GM18868 (cell line): ENCODE results near the gene RAD9A.

Source experiments
- ATAC-seq: cut with Tn5 transposase; IDR thresholded peaks from one replicate; pipeline ENCODE4 v1.9.1; 2021; ENCODE audit warnings: mild to moderate bottlenecking, moderate library complexity; ENCODE audit not compliant: unreplicated experiment

RAD9A gene

DNA sequence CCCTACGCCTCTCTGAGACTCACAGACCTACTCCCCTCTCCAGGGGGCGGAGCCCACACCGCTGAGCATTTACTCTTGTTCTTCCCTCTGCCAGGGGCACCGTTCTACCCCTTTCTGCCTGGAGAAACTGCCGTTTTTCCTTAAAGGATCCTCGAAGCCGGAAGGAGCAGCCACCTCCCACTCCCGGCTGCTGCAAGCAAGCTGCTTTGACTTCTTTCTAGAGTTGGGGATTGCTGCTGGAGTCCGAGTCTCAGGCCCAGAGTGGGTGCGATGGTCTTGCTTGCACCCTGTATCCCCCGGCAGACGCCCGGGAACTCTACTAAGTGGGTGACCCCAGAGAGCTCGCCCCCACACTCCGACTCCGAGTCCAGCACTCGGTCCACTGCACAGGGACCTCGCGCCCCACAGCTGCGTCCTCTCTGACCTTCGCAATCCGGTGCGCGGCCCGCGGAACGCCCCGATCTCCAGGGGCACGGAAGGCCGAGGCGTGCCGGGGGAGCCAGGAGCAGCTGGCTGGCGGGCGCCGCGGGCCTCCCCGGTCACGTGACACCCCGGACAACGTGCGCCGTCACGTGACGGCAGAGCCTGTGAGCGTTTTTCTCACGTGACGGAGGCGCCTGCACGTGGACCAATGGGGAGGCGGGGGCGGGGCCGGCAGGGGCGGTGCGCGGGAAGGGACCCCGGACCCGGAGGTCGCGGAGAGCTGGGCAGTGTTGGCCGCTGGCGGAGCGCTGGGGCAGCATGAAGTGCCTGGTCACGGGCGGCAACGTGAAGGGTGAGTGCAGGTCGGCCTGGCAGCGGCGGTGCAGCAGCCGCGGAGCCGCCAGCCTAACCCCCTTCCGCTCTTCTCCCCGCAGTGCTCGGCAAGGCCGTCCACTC, at the start of gene RAD9A:
Gene RAD9A, plus strand, starts transcription at position 683 of the 879 bp plus-strand sequence. Its CDS starts 59 bp downstream, at position 742.
- peak; percentile 62 for ATAC-seq

DNA sequence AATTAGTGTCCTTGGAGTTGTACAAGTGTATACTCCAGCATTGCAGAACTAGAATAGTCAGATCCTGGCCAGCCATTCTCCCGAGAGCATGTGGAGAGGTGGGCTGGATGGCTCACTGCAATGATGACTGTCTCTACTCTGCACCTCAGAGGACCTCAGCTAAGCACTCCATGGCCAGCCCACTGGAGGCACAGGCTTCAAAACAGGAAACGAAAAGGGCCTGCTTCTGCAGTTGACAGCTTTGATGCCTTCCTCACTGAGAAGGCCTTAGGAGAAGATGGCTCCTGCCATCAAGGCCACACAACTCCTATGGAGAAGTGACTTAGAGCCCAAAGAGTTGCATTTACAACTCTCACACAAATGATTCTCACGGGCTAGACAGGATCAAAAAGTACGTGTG, 47.5 kb upstream of the RAD9A start:
- no peak for ATAC-seq

DNA sequence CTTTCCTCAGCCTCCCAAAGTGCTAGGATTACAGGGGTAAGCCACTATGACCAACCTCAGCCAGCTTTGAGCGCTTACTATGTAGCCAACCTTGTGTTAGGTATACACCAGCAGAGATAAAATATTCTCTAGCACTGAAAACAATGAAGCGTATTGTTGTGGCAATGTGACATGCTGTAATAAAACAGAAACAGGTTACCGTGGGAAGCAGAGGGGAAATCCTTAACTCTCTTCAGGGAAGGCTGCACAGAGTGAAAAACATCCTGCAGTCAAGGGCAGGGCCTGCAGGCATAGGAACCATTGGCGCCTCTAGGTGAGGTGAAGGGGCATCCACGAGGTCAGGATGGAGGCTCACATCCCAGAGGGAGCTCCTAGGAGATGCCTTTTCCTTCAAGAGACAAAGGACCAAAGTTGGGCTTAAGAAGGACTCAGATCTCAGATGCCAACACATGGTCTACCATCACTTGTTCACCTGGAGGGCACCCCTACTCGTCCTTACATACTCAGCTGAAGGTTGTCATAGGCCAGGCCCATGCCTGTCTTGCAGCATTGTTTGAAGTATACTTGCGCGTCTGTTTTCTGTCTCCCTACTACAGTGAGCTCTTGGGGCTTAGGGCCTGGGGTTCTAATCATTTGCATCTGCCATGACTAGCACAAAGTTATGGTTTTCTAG, 46.4 kb upstream of the RAD9A start:
- no peak for ATAC-seq

DNA sequence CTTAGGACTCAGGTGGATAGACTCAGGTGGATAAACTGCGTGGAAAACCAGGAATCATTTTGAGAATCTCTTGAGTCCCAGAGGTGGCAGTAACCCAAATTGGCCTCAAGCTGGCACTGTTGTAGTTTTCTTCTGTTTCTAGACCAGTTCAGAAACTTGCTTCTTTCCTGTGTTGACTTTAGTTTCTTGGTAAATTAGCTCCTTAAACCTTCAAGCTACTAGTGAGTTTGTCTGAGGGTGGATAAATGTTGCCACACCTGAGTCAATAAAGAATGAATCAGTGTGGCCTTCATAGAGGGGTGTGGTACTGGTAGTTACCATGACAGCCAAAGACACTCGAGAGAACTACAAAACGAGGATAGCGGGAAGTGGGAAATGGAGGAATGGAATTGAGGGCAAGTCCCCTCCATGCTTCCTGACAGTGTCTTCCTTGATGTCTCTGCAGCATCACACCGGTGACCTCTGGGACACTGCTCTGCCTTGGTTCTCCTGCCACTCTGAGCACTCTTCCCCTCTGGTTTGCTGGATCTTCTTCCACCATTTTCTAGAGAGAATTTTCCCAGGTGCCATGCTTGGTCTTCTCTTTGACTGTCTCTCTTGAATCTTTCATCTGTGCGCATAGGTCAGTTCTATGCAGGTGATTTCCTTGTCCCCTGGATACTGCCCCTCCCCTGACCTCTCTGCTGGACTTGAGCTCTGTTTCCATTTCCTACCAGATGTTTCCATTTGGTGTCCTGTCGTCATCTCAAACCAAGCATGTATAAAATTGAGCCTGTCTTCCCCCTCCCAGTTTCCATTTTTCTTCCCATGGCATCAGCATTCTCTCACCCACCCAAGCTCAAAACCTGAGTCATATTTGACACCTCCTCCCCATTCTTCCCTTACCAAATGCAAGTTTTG, 45.6 kb upstream of the RAD9A start:
- no peak for ATAC-seq

DNA sequence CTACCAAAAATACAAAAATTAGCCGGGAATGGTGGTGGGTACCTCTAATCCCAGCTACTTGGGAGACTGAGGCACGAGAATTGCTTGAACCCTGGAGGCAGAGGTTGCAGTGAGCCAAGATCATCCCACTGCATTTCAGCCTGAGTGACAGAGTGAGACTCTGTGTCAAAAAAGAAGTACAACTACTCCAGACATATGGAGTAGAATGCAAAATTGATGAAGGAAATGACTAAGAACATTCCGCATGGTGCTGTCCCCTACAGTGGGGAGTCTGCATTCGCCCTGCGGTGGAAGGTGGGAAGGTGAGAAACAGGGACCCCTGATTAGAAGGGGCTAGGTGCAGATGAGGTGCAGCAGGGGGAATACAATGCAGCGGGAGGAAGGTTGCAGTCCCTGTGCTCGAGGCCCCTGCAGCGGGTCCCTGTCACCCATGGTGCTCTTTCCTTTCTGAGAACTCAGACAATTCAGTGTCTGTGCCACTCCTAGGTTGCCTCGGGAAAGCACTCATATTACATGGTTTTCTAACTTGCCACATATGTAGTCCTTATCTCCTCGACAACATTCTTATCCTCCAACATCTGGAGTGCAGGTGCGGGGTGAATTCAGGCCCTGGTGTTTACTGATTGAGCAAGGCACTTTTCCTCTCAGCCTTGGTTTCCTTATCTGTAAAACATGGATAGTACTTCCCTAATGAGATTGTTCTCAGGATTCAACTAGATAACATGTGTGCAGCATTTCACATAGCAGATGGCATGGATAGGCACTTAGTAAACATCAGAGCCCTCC, 43.6 kb upstream of the RAD9A start:
- no peak for ATAC-seq

DNA sequence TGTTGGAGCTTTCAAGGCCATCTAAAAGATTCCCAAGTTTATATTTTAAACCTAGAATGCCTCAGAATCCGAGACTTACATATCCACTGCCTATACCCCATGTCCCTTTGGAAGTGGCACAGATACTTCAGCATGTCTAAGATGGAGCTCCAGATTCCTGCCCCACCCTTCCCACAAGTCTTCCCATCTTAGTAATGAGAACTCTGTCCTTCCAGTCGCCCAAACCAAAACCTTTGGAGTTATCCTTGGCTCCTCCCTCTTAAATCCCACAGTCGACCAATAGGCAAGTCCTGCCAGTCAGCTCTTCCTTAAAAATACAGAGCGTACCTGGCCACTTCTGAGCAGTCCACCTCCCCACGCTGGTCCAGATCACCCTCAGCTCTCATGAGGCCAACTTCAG, 42.8 kb upstream of the RAD9A start:
- no peak for ATAC-seq

DNA sequence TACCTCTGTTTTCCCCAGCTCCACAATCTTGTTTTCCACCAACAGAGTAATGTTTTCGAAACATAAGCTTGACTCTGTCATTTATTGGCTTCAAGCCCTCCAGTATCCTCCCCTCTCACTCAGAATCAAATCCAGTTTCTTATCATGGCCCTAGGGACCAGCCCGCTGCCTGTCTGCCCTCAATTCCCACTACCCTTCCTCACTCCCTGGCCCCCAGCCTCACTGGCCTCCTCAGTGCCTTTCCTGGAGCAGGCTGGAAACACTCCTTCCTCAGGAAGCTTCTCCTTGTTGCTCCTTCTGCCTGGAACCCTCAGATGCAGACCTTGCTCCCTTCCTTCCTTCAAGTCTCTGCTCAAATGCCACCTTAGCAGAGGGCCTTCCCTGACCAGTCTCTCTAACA, 42.3 kb upstream of the RAD9A start:
- ATAC-seq = no peak

DNA sequence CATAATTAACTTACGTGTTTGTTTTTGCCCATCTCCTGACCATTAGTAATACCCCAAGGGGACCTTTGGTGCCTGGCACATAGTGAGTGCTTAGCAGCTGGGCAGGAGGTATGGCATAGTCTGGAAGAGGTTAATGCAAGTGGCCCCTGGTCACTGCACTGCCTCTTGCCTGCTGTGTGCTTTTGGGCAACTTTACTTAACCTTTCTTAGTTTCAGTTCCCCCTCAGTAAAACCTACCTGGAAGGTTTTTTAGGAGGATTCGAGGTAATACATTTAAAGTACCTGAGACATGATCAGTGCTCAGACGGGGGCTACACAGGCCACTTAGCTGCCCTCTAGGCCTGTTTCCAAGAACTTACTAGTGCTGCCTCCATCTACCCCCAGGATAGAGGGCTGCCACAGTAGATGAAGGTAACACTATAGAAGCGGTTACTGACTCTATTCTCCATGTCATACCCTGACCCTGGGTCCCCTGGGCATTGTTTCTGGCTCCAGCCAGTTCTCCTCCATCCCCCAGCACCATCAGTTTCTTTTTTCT, 41.8 kb upstream of the RAD9A start:
- no peak for ATAC-seq

DNA sequence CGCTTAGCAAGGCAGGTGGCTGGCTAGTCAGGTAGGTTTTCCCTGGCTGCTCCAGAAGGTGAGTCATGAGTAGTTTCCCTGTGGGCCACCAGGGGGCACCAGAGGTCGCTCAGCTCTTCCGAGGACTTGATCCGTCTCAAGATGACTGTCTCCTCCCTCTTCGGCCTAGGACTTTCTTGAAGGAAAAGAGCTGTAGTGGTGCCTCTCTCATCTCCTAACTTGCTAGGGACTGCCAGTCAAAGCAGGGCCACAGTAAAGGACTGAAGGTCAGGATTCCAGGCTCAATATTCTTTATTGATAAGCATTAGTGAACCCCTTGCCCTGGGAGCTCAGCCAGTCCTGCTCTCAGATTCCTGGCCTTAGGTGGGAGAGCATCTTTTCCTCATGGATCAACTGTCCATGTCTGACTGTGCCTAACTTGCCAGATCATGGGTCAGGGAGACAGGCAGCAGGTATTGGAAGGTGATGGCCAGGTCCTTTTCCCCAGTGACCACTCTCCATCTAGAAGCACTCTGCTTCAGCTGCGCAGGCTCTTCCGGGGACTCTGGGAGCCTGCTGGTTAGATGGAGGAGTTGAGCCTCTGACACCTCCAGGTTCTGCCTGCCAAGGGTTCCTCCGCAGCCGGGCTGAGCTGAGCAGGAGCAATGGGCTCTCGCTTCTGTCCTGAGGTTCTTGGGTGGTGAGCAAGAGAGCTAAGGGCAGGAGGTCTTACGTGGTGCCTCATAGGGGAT, 40.3 kb upstream of the RAD9A start:
- no peak for ATAC-seq

DNA sequence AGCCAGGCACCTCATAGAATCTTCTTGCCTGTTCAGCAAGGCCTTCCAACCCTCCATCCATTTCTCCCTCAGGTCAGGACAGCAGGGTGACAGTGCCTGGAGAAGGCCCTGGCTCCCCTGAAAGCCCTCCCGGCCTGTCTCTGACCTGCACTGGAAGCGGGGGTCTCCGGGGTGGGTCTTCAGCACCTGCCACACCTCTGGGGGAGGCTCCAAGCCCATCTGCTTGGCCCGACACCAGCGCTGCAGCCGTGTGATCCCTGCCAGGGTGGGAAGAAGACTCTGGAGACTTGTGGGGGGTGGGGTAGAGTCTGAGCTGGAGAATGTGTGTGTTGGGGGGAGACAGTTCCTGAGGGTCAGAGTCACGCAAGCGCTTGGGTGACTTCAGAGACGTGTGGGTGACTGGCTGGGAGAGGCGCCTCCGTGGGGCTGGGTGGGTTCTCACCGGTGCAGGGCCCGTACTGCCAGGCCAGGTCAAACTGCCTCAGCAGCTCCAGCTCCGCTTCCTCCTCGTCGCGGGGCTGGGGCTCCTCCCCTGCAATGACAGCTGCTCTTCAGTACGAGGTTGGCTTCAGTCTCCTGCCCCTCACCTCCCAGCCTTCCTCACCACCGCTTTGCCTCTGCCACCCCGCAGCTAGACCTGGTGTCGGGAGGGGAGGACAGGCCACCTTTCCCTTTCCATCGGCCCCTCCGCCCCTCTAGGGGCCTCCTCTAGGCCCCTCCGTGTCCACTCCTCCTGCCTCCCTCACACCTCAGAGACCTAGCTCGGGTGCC, 39.1 kb upstream of the RAD9A start:
- peak; percentile 2 for ATAC-seq

DNA sequence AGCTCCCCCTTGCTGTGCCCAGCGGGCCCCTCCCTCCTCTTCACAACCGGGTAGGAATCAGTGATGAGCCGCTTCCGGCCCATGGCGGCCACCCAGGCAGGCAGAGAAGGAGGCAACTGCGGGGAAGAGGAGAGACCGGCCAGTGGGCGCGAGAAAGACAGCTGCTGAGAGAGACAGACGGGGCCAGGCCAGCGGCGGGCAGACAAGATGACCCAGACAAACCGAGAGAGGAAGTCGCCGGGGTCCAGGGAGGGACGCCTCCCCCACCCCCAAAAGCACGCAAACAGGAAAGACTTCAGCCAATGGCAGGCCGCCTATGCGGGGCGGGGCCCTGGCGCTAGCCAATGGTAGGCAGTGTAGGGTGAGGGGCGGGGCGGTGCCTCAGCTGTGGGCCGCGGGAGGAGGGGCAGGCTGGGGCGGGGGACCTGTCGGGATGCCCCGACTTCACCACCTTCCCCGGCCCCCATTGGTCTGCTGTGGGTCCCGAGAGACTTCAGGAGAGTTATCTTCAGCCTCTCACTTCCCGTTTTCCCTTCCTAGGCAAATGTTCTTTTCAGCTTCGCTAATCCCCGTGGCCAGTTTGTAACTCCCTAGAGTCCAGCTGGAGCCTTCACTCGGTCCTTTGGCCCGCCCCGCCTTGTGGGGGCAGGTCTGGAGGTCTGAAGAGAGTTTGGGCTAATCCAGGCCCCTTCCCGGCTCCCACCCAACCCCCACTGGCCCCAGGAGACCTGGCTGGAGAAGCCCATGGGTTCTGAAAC, 38.3 kb upstream of the RAD9A start, which contains the start of gene POLD4:
Gene POLD4, minus strand, starts transcription at position 230 of the 758 bp plus-strand sequence. Its CDS starts 147 bp downstream, at position 83.
- ATAC-seq = peak; percentile 79

DNA sequence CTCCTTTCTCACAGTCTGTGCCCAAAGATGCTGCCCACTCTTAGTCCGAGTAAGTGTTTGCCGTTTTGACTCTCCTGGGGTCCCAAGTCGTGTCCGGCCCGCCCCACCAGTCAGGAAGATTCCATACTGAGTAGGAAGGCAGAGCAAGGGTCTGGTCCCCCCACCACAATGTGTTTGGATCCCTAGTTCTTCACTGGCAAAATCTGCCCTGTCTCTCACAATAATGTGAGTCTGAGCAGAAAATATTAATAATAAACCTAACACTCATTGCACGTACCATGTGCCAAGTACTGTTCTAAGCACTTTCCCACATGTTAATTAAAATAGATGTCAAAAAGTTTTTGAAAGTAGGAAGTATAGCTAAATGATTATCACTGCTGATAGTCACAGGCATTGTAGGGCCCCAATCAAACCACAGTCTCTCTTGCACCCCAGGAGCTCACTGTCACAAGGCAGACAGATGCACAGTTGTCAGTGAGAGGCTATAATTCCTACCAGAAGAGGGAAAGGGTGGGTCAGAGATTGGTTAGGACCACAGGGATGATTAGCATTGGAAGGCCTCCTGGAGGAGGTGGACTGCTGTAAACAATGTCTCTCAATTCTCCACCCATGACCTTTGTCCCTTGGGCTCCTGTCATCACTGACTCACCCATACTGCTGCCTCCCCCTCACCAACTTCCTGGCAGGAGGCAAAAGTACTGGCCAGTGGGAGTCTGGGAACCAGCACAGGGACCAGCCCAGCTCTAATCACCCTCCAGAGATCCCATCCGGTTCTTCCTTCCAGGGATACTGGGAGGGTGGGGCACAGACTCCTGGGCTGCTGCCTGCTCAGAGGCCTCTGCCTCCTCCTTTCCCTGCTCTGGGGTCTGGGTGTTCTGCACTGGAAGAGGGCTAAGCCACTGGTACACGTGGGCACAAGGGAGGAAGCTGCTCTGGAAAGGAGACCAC, 37.4 kb upstream of the RAD9A start:
- ATAC-seq = no peak

DNA sequence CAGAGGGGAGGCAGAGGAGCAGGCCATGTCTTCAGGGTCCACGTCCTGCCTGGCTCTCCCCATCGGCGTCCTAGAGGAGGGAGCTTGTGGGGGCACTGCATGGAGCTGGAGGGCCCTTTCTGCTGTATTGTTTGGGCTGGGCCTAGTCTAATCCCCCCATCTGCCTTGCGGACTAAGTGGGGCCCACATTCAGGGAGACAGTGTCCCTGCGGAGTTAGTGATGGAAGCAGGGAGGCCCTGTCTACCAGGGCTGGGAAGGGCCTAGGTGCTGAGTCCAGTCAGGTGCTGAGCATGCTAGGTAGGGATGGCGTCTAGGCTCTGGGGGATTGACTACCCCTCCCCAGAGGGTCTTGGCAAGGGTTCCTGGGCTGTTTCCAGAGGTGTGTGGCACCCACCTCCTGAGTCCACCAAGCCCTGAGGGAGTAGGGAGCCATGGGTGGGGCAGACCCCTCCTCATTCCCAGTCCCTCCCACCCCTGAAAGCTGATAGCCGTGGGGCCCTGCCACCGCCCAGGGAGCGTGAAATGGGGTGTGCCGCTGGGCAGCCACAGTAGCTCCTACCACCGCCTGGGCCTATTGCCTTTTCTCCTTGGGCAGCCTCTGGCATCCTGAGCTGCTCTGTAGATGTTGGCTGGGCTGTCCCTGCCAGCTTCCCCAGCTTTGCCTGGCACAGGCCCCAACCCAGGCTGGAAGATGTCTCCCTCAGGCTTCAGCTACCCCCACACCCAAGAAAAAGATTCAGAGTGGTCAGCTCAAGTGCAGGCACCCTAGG, 36.6 kb upstream of the RAD9A start:
- no peak for ATAC-seq

DNA sequence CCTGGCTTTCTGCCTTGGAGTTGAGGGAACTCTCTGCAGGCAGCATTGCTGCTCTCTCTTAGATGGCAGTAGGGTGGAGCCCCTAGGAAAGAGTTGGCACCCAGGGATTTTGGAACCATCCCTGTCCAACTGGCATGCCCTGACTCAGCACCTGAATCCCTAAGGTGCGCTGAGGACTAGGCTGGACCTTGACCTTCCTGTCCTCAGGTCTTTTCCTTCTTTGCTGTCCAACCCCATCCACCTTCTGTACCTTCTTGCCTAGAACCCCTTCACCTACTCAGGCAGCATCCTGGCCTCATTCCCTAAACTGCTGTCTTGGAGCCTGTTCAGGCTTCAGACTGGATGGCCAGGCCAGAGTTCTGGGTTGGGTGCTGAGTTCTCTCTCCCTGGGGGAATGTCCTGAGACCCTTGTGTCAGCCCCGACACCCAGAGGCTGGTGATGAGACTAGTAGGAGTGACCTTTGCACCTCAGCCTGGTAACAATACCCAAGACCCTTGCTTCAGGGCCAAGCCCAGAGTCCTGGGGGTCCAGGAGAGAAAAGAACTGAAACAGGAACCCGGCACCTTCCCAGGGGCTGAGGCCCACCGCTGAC, 35.9 kb upstream of the RAD9A start:
- no peak for ATAC-seq

DNA sequence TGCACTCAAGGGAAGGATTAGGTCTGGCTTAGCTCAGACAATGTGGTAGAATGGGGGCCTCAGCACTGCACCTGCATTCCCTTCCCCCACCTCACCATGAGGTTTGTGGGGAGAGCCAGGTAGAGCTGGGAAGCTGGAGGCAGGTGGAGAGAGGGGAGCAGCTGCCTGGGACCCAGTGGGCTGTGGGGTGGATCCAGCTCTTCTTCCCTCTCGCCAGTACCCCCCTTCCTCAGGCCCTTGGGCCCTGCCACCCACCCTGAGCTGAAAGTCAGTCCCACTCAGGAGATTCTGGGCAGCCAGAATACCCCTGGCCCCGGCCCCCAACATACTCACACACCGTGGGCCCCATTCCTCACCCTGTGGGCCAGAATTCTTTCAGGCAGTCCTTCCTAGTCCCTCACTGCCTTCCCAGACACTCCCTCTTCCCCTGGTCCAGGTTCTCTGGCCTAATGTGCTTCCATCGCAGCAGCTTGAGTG, 35.4 kb upstream of the RAD9A start:
- no peak for ATAC-seq
